ENCODE data around the gene HS3ST1. TPM values are rescaled to one million over a fixed set of nuclear protein-coding genes. Genes with fewer than 3 reads are reported as not detected.

Gene HS3ST1
- total RNA-seq, 1 donor from 2014 or later = 1.7 TPM

GRCh38 chr4:11376571-11376970 lies 52.1 kb downstream of the HS3ST1 start:
- H3K27me3 Mint-ChIP-seq (ENCODE audit: unreplicated experiment) = no peaks in the 10 kb centered on the region
- no peak for DNase-seq
- H3K36me3 Mint-ChIP-seq (ENCODE audit: unreplicated experiment) = no peaks in the 10 kb centered on the region
- no peaks in the 10 kb centered on the region for H3K4me1 Mint-ChIP-seq (ENCODE audit: low read depth, unreplicated experiment)
- no peak overlapping the region for H3K27ac Mint-ChIP-seq (ENCODE audit: unreplicated experiment)
- H3K9me3 Mint-ChIP-seq (ENCODE audit: unreplicated experiment) = no peaks in the 10 kb centered on the region
- TF ChIP-seq CTCF (IDR thresholded peaks at IDR 0.05; ENCODE audit: partially characterized antibody, unreplicated experiment) = no peak
- H3K4me3 Mint-ChIP-seq (ENCODE audit: unreplicated experiment) = no peak overlapping the region

GRCh38 chr4:11376146-11376545 lies 52.5 kb downstream of the HS3ST1 start:
- no peak for TF ChIP-seq CTCF (IDR thresholded peaks at IDR 0.05; ENCODE audit: partially characterized antibody, unreplicated experiment)
- Mint-ChIP-seq H3K9me3 (ENCODE audit: unreplicated experiment) (no peaks in the 10 kb centered on the region), H3K4me1 (ENCODE audit: low read depth, unreplicated experiment) (no peaks in the 10 kb centered on the region), H3K27ac (ENCODE audit: unreplicated experiment) (no peak overlapping the region), H3K27me3 (ENCODE audit: unreplicated experiment) (no peaks in the 10 kb centered on the region), H3K4me3 (ENCODE audit: unreplicated experiment) (no peak overlapping the region), H3K36me3 (ENCODE audit: unreplicated experiment) (no peaks in the 10 kb centered on the region)
- DNase-seq = no peak

GRCh38 chr4:11368701-11369115 lies 60.0 kb downstream of the HS3ST1 start:
- no peak for TF ChIP-seq CTCF (IDR thresholded peaks at IDR 0.05; ENCODE audit: partially characterized antibody, unreplicated experiment)
- H3K36me3 Mint-ChIP-seq (ENCODE audit: unreplicated experiment) = peaks cover 7% of the 10 kb centered on the region
- peaks cover 2% of the 10 kb centered on the region for H3K27me3 Mint-ChIP-seq (ENCODE audit: unreplicated experiment)
- no peak for DNase-seq
- peaks cover 1% of the 10 kb centered on the region for H3K9me3 Mint-ChIP-seq (ENCODE audit: unreplicated experiment)
- no peaks in the 10 kb centered on the region for H3K4me1 Mint-ChIP-seq (ENCODE audit: low read depth, unreplicated experiment)
- H3K4me3 Mint-ChIP-seq (ENCODE audit: unreplicated experiment) = no peak overlapping the region
- H3K27ac Mint-ChIP-seq (ENCODE audit: unreplicated experiment) = no peak overlapping the region

GRCh38 chr4:11367371-11367770 lies 61.3 kb downstream of the HS3ST1 start:
- Mint-ChIP-seq H3K36me3 (ENCODE audit: unreplicated experiment) (peaks cover 7% of the 10 kb centered on the region), H3K9me3 (ENCODE audit: unreplicated experiment) (peaks cover 1% of the 10 kb centered on the region), H3K27me3 (ENCODE audit: unreplicated experiment) (peaks cover 4% of the 10 kb centered on the region), H3K4me3 (ENCODE audit: unreplicated experiment) (no peak overlapping the region), H3K27ac (ENCODE audit: unreplicated experiment) (no peak overlapping the region), H3K4me1 (ENCODE audit: low read depth, unreplicated experiment) (no peaks in the 10 kb centered on the region)
- no peak for DNase-seq
- no peak for TF ChIP-seq CTCF (IDR thresholded peaks at IDR 0.05; ENCODE audit: partially characterized antibody, unreplicated experiment)

GRCh38 chr4:11366859-11367258 lies 61.8 kb downstream of the HS3ST1 start:
- TF ChIP-seq CTCF (IDR thresholded peaks at IDR 0.05; ENCODE audit: partially characterized antibody, unreplicated experiment) = no peak
- Mint-ChIP-seq H3K27ac (ENCODE audit: unreplicated experiment) (no peak overlapping the region), H3K4me1 (ENCODE audit: low read depth, unreplicated experiment) (no peaks in the 10 kb centered on the region), H3K27me3 (ENCODE audit: unreplicated experiment) (peaks cover 4% of the 10 kb centered on the region), H3K9me3 (ENCODE audit: unreplicated experiment) (peaks cover 1% of the 10 kb centered on the region), H3K4me3 (ENCODE audit: unreplicated experiment) (no peak overlapping the region), H3K36me3 (ENCODE audit: unreplicated experiment) (peaks cover 7% of the 10 kb centered on the region)
- DNase-seq = no peak

Measured in glutamatergic neuron (in vitro differentiated cells).